GM19043 (cell line): ENCODE results near the gene TRPM8.
"Not testable (repeated sequence)": the region's sequence is repeated elsewhere in the genome, so short reads cannot be mapped to it uniquely, and the experiment has no call there.

Experiments used
- ATAC-seq: cut with Tn5 transposase; IDR thresholded peaks from one replicate; pipeline ENCODE4 v1.9.1; 2021; ENCODE audit warnings: low read depth; ENCODE audit not compliant: unreplicated experiment

Gene TRPM8

GRCh38 chr2:233917116-233917515, at the start of gene TRPM8:
Gene TRPM8 (plus strand): TSS chr2:233917373. CDS start chr2:233926538, 9,165 bp downstream.
- ATAC-seq, result no peak

GRCh38 chr2:233867993-233868532, 49.1 kb upstream of the TRPM8 start, which contains the start of gene MSL3B:
Gene MSL3B (minus strand): TSS chr2:233868386.
- peak; percentile 49 for ATAC-seq

- ATAC-seq, result no peak
Observed at GRCh38 chr2:233871432-233871831, 45.7 kb upstream of the TRPM8 start.

GRCh38 chr2:233872125-233872524, 45.0 kb upstream of the TRPM8 start:
- ATAC-seq, result not testable (repeated sequence)

GRCh38 chr2:233882353-233882752, 34.8 kb upstream of the TRPM8 start:
- ATAC-seq, result no peak

- ATAC-seq, result no peak
Observed at GRCh38 chr2:233892793-233893192, 24.4 kb upstream of the TRPM8 start.

GRCh38 chr2:233896253-233896652, 20.9 kb upstream of the TRPM8 start:
- not testable (repeated sequence) for ATAC-seq

- no peak for ATAC-seq
Observed at GRCh38 chr2:233901367-233901766, 15.8 kb upstream of the TRPM8 start.

GRCh38 chr2:233901884-233902283, 15.3 kb upstream of the TRPM8 start:
- no peak for ATAC-seq

GRCh38 chr2:233905945-233906344, 11.2 kb upstream of the TRPM8 start:
- no peak for ATAC-seq

GRCh38 chr2:233907627-233908026, 9.5 kb upstream of the TRPM8 start:
- no peak for ATAC-seq

GRCh38 chr2:233912691-233913423, 4.3 kb upstream of the TRPM8 start:
- no peak for ATAC-seq

- ATAC-seq, result no peak
Observed at GRCh38 chr2:233915128-233915527, 2.0 kb upstream of the TRPM8 start.

- ATAC-seq, result no peak
Observed at GRCh38 chr2:233919319-233919718, 2.1 kb downstream of the TRPM8 start.

GRCh38 chr2:233919938-233920337, 2.8 kb downstream of the TRPM8 start:
- no peak for ATAC-seq

- no peak for ATAC-seq
Observed at GRCh38 chr2:233922471-233922870, 5.3 kb downstream of the TRPM8 start.

- ATAC-seq, result no peak
Observed at GRCh38 chr2:233925402-233925801, 8.2 kb downstream of the TRPM8 start.

- ATAC-seq, result no peak
Observed at GRCh38 chr2:233926806-233927205, 9.6 kb downstream of the TRPM8 start.

GRCh38 chr2:233928594-233929351, 11.6 kb downstream of the TRPM8 start:
- ATAC-seq, result no peak

- ATAC-seq, result no peak
Observed at GRCh38 chr2:233929352-233930022, 12.3 kb downstream of the TRPM8 start.

- ATAC-seq, result no peak
Observed at GRCh38 chr2:233934524-233934923, 17.4 kb downstream of the TRPM8 start.
